ENCODE measurements around the gene RCAN3.

DNA sequence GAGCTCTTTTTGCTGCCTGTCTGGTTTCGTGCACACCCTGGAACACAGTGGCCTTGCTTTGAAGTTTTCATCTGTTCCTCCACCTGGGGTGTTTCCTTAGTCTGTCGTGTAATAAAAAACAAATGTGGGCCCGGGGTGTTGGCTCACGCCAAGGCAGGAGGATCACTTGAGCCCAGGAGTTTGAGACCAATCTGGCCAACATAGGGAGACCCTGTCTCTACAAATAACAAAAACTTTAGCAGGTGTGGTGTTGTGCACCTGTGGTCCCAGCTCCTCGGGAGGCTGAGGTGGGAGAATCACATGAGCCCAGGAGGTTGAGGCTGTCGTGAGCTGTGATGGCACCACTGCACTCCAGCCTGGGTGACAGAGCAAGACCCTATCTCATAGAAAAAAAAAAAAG, 57.7 kb downstream of the RCAN3 start:
- TF ChIP-seq, protein P1, sequence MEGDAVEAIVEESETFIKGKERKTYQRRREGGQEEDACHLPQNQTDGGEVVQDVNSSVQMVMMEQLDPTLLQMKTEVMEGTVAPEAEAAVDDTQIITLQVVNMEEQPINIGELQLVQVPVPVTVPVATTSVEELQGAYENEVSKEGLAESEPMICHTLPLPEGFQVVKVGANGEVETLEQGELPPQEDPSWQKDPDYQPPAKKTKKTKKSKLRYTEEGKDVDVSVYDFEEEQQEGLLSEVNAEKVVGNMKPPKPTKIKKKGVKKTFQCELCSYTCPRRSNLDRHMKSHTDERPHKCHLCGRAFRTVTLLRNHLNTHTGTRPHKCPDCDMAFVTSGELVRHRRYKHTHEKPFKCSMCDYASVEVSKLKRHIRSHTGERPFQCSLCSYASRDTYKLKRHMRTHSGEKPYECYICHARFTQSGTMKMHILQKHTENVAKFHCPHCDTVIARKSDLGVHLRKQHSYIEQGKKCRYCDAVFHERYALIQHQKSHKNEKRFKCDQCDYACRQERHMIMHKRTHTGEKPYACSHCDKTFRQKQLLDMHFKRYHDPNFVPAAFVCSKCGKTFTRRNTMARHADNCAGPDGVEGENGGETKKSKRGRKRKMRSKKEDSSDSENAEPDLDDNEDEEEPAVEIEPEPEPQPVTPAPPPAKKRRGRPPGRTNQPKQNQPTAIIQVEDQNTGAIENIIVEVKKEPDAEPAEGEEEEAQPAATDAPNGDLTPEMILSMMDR (IDR thresholded peaks at IDR 0.05), result no peak
- TF ChIP-seq POLR2AphosphoS5 (IDR thresholded peaks at IDR 0.05) (no peak), POLR2A (IDR thresholded peaks at IDR 0.05) (no peak), EP300 (IDR thresholded peaks at IDR 0.05) (no peak)
